WI38 (cell line): Measurements from ENCODE around the gene RAB33B.
"Not testable (repeated sequence)": the region's sequence is repeated elsewhere in the genome, so short reads cannot be mapped to it uniquely, and the experiment has no call there.

Experiments used
- H3K4me3 ChIP-seq: 2 replicates; pipeline ENCODE4 v1.5.1; 2011; ENCODE audit warnings: low read depth, mild to moderate bottlenecking, control low read depth, low read length
- CTCF ChIP-seq: IDR thresholded peaks from 2 replicates; pipeline ENCODE4 v1.5.1; 2012; ENCODE audit warnings: low read depth, mild to moderate bottlenecking, control low read depth, low read length

Gene RAB33B

GRCh38 chr4:139453371-139454110, 380 bp upstream of the RAB33B start:
- H3K4me3 ChIP-seq, result peak overlapping the region; percentile 72
- no peak; the same call in 1 of the 2 replicates for TF ChIP-seq CTCF

GRCh38 chr4:139455126-139455538, 1.2 kb downstream of the RAB33B start:
- H3K4me3 ChIP-seq, result peak overlapping the region; percentile 72
- TF ChIP-seq CTCF, result no peak

- no peak overlapping the region for H3K4me3 ChIP-seq
- no peak for TF ChIP-seq CTCF
Measured at GRCh38 chr4:139457318-139457717, 3.4 kb downstream of the RAB33B start.

- no peak for TF ChIP-seq CTCF
- H3K4me3 ChIP-seq, result no peak overlapping the region
Measured at GRCh38 chr4:139458543-139458942, 4.6 kb downstream of the RAB33B start.

GRCh38 chr4:139458999-139459398, 5.1 kb downstream of the RAB33B start:
- no peak for TF ChIP-seq CTCF
- no peak overlapping the region for H3K4me3 ChIP-seq

GRCh38 chr4:139460565-139460964, 6.6 kb downstream of the RAB33B start:
- no peak for TF ChIP-seq CTCF
- H3K4me3 ChIP-seq, result no peak overlapping the region

- H3K4me3 ChIP-seq, result no peak overlapping the region
- TF ChIP-seq CTCF, result no peak
Measured at GRCh38 chr4:139461022-139461628, 7.2 kb downstream of the RAB33B start.

GRCh38 chr4:139464512-139464911, 10.6 kb downstream of the RAB33B start:
- H3K4me3 ChIP-seq, result not testable (repeated sequence)
